ENCODE results near the gene MYO3A.

MYO3A gene

DNA sequence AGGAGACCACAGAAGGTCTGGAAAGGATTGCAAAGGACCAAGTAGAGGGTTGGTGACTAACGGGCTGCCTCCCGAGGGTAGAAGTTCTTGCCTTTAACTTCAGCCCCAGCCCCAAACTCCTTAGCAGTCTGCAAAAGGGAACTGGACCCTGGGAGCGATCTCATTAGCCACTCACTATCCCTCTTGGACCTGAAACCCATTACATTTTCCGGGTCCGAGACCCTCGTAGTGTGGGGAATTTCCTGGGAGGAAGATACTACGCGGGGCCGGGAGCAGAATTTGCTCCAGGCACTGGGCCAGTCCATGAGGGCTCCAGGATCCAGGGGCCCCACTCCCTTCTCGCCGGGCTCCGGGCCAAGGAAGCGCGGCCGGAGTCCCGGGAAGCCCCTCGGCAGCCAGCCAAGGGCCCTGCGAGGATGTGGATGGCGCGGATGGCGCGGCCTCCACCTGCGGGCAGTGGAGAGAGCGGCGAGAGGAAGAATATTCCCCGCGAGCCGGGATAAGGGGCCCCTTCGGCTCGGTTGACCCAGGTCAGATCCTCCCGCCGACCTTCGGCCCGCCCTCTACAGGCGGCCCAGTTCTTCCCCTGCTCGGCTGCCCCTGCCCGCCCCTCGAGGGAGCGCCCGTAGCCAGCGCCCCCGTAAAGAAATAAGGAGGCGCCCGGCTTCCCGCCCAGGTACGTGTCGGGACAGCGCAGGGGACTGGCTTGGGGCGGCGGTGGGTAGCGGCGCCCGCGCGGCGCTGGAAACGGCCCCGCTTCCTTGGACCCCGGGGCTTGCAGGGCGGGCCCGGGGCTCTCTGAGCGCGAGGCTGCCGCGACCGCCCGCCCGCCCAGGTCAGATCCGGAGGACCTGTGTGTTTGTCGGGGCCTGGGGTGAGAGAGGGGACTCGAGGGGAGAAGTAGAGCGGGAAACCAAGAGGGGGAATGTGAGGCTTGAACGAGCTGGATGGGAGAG is at the start of gene MYO3A:
Gene MYO3A, plus strand, starts transcription at position 577 of the 956 bp plus-strand sequence. CDS start 17,882 bp downstream, outside the sequence.
- no peak for DNase-seq

DNA sequence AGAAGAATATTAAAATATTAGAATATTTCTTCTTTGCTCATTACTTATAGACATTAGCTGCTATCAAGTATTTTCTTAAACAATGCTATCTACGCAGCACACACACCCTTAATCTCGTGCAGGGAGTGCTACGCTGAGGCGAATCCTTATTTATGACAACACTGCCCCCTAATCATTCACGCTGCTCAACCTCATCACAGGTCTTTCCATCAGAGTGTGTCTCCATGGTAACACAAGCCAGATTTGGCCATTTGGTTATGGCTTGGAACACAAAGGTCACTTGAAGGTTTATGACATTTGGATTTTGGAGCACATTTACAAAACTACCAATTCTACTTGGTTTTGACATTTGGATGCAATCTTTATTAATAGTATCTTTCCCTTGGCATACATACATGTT is 45.4 kb upstream of the MYO3A start:
- no peak for DNase-seq

GRCh38 chr10:25890995-25891394 is 43.0 kb upstream of the MYO3A start:
- no peak for DNase-seq

GRCh38 chr10:25895856-25896255 is 38.2 kb upstream of the MYO3A start:
- DNase-seq: no peak

DNA sequence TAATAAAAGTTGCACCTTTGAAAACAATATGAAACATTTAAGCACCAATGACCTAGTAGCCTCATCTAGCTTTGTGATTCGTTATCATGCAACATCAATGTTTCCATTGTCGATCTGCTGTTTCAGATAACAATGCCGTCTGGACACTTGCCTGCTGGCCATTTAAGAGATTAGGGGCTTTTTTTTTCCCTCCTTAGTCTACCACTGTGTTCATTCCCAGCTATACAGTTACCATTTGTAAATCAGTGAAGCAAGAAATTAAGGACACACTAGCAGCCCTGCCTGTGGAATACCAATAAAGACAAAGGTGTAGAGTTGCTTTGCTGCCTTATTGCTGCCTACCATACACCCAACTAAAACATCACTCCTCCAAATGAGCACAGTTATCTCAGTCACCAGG is 37.6 kb upstream of the MYO3A start:
- no peak for DNase-seq

- no peak for DNase-seq
Observed at GRCh38 chr10:25899304-25899703, 34.7 kb upstream of the MYO3A start.

- DNase-seq: no peak
Observed at GRCh38 chr10:25901199-25901598, 32.8 kb upstream of the MYO3A start.

- no peak for DNase-seq
Observed at GRCh38 chr10:25902002-25902401, 32.0 kb upstream of the MYO3A start.

DNA sequence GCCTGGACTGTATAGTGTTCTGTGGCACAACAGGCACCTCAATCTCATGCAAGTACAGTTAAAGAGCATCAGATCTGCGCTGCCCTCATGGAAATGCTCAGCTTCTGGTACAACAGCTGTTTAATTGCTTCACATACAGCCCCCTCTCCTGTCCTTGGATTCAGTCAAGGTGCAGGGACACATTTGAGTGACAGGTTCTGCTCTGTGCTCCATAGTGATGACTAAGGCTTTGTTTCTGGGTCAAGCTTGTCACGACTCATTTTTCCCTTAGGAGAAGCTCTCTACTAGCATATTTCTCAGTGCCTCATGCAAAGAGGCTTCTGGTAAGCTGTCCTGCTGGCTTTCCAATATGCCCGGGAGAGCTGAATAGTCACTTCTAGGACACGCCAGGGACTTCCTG is 26.8 kb upstream of the MYO3A start:
- DNase-seq: no peak

- DNase-seq: no peak
Observed at GRCh38 chr10:25912866-25913265, 21.2 kb upstream of the MYO3A start.

DNA sequence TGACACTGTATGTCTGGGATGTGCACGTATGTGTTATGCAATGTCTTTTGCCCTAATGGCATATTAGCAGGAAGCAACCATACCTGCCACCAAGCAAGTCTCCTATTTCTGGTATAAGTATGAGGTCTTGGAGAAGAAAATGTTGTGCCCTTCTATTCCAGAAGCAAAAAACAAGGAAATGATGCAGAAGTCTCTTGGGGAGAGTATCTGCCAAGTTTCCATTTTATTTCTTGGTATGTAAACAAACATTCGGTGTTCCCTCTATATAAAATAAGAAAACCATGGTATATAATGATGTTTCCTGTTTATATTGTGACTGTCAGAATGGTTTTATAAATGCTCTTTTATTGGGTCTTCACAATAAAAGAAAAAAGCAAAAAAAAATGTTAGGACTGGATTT is 19.3 kb upstream of the MYO3A start:
- no peak for DNase-seq

GRCh38 chr10:25934621-25935139 is 651 bp downstream of the MYO3A start:
- no peak for DNase-seq

DNA sequence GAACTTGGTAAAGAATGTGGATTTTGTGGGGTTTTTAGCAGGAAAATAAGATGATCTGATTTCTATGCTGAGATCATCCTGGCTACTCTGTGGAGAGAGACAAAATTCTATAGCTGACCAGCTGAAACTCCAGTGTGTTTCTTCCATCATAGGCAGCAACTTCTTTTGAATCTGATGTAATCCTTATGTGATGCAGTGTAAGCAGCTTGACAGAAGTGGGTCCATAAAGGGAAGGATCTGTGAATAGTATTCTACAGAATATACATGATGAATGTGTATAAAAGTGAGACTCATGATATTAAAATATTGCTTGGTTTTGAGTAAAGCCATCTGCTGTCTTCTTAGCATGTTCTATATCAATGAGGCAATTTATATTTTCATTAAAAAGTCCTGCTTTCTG is 4.4 kb downstream of the MYO3A start:
- no peak for DNase-seq

GRCh38 chr10:25944771-25945170 is 10.7 kb downstream of the MYO3A start:
- DNase-seq: no peak

DNA sequence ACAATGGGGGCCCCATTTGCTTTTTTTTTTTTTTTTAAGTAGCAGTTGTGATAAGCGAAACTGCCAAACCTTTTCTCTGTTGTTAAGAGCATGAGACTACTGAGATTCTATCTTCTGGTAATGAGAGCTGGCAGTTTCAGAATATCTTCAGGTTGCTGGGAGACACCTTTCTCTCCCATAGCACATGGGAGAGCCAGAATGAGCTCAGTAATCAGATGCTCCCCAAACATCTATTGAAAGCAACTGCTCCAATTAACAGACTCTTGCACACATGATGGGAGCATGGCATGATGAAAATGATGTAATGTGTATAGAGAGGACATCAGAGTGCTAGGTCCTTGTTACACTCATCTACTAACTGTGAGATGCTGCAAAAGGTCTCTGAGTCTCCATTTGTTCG is 18.8 kb downstream of the MYO3A start:
- no peak for DNase-seq

GRCh38 chr10:25954851-25955250 is 20.8 kb downstream of the MYO3A start:
- DNase-seq: no peak

DNA sequence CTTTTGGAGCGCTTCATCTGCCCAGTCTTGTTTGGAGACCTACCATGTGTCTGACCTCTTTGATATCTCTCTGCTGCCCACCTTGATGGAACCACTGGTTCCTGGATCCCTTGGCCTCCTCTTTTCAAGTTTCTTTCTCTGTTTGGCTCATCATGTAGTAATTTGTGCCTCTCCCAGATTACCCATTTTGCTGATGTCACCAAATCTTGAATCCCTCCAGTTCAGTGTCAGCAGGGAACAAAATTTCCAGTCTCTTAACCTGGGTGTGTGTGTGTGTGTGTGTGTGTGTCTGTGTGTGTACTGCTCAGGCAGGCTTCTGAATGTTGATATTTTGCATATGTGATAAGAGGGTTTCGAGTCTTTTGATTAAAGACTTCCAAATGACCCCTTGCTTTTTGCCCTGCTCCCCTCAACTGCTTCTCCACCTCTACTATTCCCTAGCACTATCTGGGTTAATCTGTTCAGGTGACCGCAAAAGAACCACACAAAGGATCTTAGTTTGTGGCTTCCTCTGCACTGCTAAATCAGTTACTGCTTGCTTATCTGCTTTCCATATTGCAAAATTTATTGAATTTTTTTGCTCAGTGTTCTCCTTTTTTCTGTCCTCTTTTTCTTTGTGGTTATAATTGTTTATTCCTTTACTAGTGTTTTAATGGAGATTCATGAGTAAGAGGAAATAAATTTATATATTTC is 25.7 kb downstream of the MYO3A start:
- no peak for DNase-seq

DNA sequence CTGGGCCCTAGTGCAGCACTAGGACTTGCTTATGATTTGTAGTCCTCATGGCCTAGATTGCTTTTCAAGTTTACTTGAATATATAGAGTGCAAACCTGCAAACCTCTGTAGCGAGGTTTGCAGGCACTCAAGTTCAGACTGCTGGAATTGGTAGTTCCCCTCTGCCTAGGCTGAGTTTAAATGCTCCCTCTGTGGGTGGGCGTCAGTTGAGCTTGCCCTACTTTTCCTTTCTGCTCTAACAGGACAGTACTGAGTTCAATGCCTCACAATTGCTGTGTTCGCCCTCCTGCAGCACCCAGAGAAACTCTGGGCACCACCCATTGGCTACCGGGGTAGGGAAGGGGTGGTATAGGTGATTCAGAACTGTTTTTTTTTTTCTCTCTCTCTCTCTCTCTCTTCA is 31.6 kb downstream of the MYO3A start:
- no peak for DNase-seq

GRCh38 chr10:25966844-25967243 is 32.8 kb downstream of the MYO3A start:
- no peak for DNase-seq

DNA sequence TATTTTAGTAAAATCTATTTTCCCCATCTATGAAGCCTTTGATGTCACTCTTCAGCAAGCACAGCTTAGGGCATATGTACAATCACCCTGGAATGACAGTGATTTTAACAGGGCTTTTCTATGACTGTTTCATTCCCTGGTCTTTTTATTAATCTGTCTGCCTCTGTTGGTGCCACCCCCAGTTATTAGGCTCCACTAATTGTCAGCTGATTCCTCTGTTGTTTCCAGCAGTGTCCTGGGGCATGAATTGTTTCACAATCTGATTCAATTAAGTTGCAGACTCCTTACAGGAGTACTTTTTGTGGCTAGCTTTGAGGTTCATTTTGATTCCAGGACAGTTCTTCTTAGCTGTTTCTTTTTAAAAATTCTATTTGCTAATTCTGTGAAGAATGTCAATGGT is 38.6 kb downstream of the MYO3A start:
- DNase-seq: no peak

GRCh38 chr10:25974897-25975459 is 40.9 kb downstream of the MYO3A start:
- no peak for DNase-seq

- DNase-seq: no peak
Observed at GRCh38 chr10:25978771-25979170, 44.7 kb downstream of the MYO3A start.

DNA sequence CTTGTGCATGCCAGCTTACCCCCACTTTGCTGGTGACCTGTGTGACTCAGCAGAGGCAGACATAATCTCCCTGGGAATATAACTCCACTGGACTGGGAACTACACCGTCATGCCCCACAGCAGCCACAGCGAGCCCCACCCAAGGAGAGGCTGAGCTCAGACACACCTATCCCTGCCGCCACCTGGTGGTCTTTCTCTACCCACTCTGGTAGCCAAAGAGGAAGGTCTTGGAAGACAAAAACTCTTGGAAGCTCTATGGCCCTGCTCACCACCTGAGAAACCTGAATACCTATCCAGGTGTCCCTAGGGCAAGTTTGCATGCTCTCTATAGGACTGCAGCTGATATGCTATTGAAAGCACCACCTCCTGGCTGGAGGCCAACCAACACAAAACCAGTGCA is 48.1 kb downstream of the MYO3A start:
- no peak for DNase-seq

DNA sequence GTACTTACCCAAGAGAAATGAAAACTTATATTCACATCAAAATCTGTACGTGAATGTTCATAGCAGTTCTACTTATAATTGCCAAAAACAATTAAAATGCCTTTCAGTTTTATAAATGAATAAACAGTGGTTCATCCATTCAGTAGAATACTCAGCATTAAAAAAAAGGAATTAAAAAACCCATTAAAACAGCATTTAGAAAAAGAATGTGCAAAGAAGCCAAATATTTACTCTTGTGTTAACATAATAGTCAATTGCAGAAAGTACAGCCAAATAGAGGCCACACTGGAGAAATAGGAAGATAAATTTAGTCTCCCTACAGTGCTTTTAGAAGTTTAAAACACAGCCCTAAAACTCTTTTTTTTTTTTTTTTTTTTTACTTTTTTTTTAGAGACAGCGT is 54.6 kb downstream of the MYO3A start:
- no peak for DNase-seq
